Astrocyte of the spinal cord (primary cell): ENCODE measurements around the gene DPP6.

Experiments
- DNase-seq: peaks from one replicate; pipeline ENCODE4 v3.0.0; 2011; ENCODE audit warnings: low read depth, low spot score
- H3K4me3 ChIP-seq: 2 replicates; pipeline ENCODE4 v1.5.1; 2011; ENCODE audit warnings: low read depth, mild to moderate bottlenecking, low read length, moderate library complexity
- in situ Hi-C: cut with HindIII; loops from 2 replicates; pipeline ENCODE4 v1.10.0; 2017; ENCODE audit warnings: low sequenced_read_pairs
- TF ChIP-seq, protein P1 (sequence below): IDR thresholded peaks from 2 replicates; pipeline ENCODE4 v1.5.1; 2012; ENCODE audit warnings: low read depth, mild to moderate bottlenecking, low read length, inconsistent platforms

The DPP6 gene

DNA sequence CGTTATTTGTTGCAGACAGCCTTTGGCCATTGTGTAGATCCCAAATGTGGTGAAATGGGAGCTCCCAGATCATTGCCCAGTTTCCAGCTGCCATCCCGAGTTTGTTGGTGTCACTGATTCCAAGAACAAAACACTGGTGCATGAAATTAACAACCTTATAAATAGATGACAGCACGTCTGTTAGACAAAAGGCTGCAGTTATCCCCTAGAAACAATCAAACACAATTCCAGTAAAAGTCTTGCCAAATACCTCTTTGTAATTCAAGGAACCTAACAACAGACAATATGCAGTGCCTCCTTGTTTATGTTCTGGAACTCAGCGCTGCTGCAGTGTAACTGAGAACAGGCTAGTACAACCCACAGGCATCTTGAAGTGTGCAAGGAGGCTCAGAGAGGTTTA is 546.2 kb downstream of the DPP6 start:
- in situ Hi-C loops = no loop called here

GRCh38 chr7:154598864-154599263 is 546.7 kb downstream of the DPP6 start:
- in situ Hi-C loops = no loop called here
- H3K4me3 ChIP-seq = no peak overlapping the region
- TF ChIP-seq, protein P1, sequence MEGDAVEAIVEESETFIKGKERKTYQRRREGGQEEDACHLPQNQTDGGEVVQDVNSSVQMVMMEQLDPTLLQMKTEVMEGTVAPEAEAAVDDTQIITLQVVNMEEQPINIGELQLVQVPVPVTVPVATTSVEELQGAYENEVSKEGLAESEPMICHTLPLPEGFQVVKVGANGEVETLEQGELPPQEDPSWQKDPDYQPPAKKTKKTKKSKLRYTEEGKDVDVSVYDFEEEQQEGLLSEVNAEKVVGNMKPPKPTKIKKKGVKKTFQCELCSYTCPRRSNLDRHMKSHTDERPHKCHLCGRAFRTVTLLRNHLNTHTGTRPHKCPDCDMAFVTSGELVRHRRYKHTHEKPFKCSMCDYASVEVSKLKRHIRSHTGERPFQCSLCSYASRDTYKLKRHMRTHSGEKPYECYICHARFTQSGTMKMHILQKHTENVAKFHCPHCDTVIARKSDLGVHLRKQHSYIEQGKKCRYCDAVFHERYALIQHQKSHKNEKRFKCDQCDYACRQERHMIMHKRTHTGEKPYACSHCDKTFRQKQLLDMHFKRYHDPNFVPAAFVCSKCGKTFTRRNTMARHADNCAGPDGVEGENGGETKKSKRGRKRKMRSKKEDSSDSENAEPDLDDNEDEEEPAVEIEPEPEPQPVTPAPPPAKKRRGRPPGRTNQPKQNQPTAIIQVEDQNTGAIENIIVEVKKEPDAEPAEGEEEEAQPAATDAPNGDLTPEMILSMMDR = no peak
- DNase-seq = no peak

More for the DNA sequence above, 546.2 kb downstream of the DPP6 start:
- DNase-seq = no peak
- H3K4me3 ChIP-seq = no peak overlapping the region
- TF ChIP-seq, protein P1 = no peak

- TF ChIP-seq, protein P1 = no peak
- H3K4me3 ChIP-seq = no peak overlapping the region
- in situ Hi-C loops = no loop called here
- no peak for DNase-seq
Observed at GRCh38 chr7:154610903-154611302, 558.7 kb downstream of the DPP6 start.

GRCh38 chr7:154613811-154614210 is 561.6 kb downstream of the DPP6 start:
- in situ Hi-C loops = no loop called here
- DNase-seq = no peak
- TF ChIP-seq, protein P1 = no peak
- no peak overlapping the region for H3K4me3 ChIP-seq

GRCh38 chr7:154620141-154620755 is 568.0 kb downstream of the DPP6 start:
- DNase-seq = no peak
- no peak overlapping the region for H3K4me3 ChIP-seq
- in situ Hi-C loops = no loop called here
- TF ChIP-seq, protein P1 = no peak

GRCh38 chr7:154623399-154623798 is 571.2 kb downstream of the DPP6 start:
- no peak overlapping the region for H3K4me3 ChIP-seq
- TF ChIP-seq, protein P1 = no peak
- in situ Hi-C loops = no loop called here
- DNase-seq = no peak
